K562 (cell line): ENCODE measurements around the gene SLX9. TPM values are rescaled to one million over a fixed set of nuclear protein-coding genes. Genes with fewer than 3 reads are reported as not detected.

Source experiments
- ATF1 ChIP-seq, 2 experiments: fragments of 450-650 bp in 1 of 2; IDR thresholded peaks; 2 replicates each; pipeline ENCODE4 v1.6.1; 2016; ENCODE audit warnings: missing compliant biosample characterization in 1 of 2, missing genetic modification characterization in 1 of 2
- CBFA2T3 ChIP-seq: fragments of 450-650 bp; IDR thresholded peaks from 2 replicates; pipeline ENCODE4 v1.6.1; 2017
- HNRNPL ChIP-seq: fragments of 200-400 bp; formaldehyde crosslinking; IDR thresholded peaks from 2 replicates; pipeline ENCODE4 v1.6.1; 2017; ENCODE audit warnings: low read depth, mild to moderate bottlenecking, low read length
- ILF3 ChIP-seq: fragments of 450-650 bp; IDR thresholded peaks from 2 replicates; pipeline ENCODE4 v1.6.1; 2018; ENCODE audit warnings: antibody characterized with exemption, mild to moderate bottlenecking, moderate library complexity, borderline replicate concordance
- JUND ChIP-seq, 2 experiments: IDR thresholded peaks; 2 replicates in 1 of 2; 3 replicates in 1 of 2; pipeline ENCODE4 v1.6.1; 2011; ENCODE audit warnings: borderline replicate concordance in 2 of 2, low read depth in 2 of 2, low read length in 2 of 2, improper control_type of control experiment in 1 of 2, missing biosample characterization in 1 of 2, missing genetic modification characterization in 1 of 2, missing genetic modification reagents in 1 of 2
- KLF1 ChIP-seq: fragments of 450-650 bp; IDR thresholded peaks from 2 replicates; pipeline ENCODE4 v1.6.1; 2016; ENCODE audit warnings: missing genetic modification characterization, missing compliant biosample characterization
- MLX ChIP-seq, 2 experiments: fragments of 450-650 bp in 1 of 2; sonication (generic) in 1 of 2; formaldehyde crosslinking; conservative IDR thresholded peaks; 2 replicates each; pipeline versions ENCODE4 v1.4.0 to v1.8.1; 2020 to 2022; ENCODE audit warnings: mild to moderate bottlenecking in 1 of 2, missing genetic modification reagents in 1 of 2
- NRF1 ChIP-seq, 2 experiments: fragments of 450-650 bp; IDR thresholded peaks in 1 of 2; conservative IDR thresholded peaks in 1 of 2; 2 replicates each; pipeline ENCODE4 v1.6.1; 2014; ENCODE audit warnings: mild to moderate bottlenecking in 2 of 2
- PHB2 ChIP-seq: fragments of 450-650 bp; IDR thresholded peaks from 2 replicates; pipeline ENCODE4 v1.6.1; 2017; ENCODE audit warnings: low read depth
- POLR2H ChIP-seq: IDR thresholded peaks from 2 replicates; pipeline ENCODE4 v1.6.1; 2016; ENCODE audit warnings: missing genetic modification characterization, low read depth, mild to moderate bottlenecking, control low read depth, missing compliant biosample characterization, moderate library complexity
- RNF219 ChIP-seq: fragments of 250-450 bp; sonication (Bioruptor Pico); IDR thresholded peaks from 2 replicates; pipeline ENCODE4 v1.5.0; 2022; ENCODE audit warnings: mild to moderate bottlenecking
- SIRT6 ChIP-seq: IDR thresholded peaks from one replicate; pipeline ENCODE4 v1.6.1; 2012; ENCODE audit warnings: low read depth, mild to moderate bottlenecking, control low read depth, inconsistent platforms, low read length, moderate library complexity
- STAG1 ChIP-seq: sonication (generic); formaldehyde crosslinking; IDR thresholded peaks from 2 replicates; pipeline ENCODE4 v1.5.0; 2020; ENCODE audit warnings: missing genetic modification reagents, borderline replicate concordance
- TCF3 ChIP-seq: sonication (generic); formaldehyde crosslinking; IDR thresholded peaks from 2 replicates; pipeline ENCODE4 v1.4.0; 2020; ENCODE audit warnings: mild to moderate bottlenecking, missing genetic modification reagents
- ZNF277 ChIP-seq: fragments of 250-450 bp; sonication (Bioruptor Pico); IDR thresholded peaks from 2 replicates; pipeline ENCODE4 v1.8.0; 2022; ENCODE audit warnings: inconsistent platforms, mild to moderate bottlenecking, moderate library complexity, borderline replicate concordance
- ZNF384 ChIP-seq: IDR thresholded peaks from 2 replicates; pipeline ENCODE4 v1.6.1; 2012; ENCODE audit warnings: low read depth, low read length, improper control_type of control experiment
- ZNF561 ChIP-seq: fragments of 450-650 bp; formaldehyde crosslinking; conservative IDR thresholded peaks from 2 replicates; pipeline ENCODE4 v1.4.0; 2020; ENCODE audit warnings: mild to moderate bottlenecking, moderate library complexity
- ZNF639 ChIP-seq, 2 experiments: fragments of 200-800 bp in 1 of 2; sonication (Bioruptor generic) in 1 of 2; sonication (generic) in 1 of 2; formaldehyde crosslinking in 1 of 2; IDR thresholded peaks in 1 of 2; conservative IDR thresholded peaks in 1 of 2; 2 replicates each; pipeline versions ENCODE4 v1.5.0 to v1.6.1; 2016 to 2020; ENCODE audit warnings: missing compliant biosample characterization in 1 of 2, missing genetic modification characterization in 1 of 2, missing genetic modification reagents in 1 of 2
- polyA plus RNA-seq, 8 experiments: library from polyadenylated mRNA; depleted of rRNA in 4 of 8; stranded (reverse) in 5 of 8; unstranded in 3 of 8; fragments of >200 nt; fragmentation: Nextera tagmentation in 2 of 8; fragmentation: Illumina TruSeq in 1 of 8; extraction: Ambion mirVana in 2 of 8; extraction: Trizol in 1 of 8; gene quantifications; 2 replicates each; pipeline versions ENCODE4 v1.2.1 to v1.2.3, GENCODE V29; 2011 to 2014; ENCODE audit warnings: inconsistent platforms in 1 of 8, missing spikeins in 1 of 8
- total RNA-seq, 7 experiments: library from RNA; depleted of rRNA in 6 of 7; stranded (reverse); fragments of >200 nt in 6 of 7; fragmentation: Illumina TruSeq in 2 of 7; extraction: Trizol in 2 of 7; gene quantifications; 2 replicates each; pipeline versions ENCODE4 v1.2.1 to v1.2.3, GENCODE V29; 2011 to 2021; ENCODE audit warnings: low replicate concordance in 1 of 7

Gene SLX9
- total and polyA plus RNA-seq, 9 of the 15 experiments (the other 6 are each of a cell fraction or from before 2014, with no cell fraction given) = 1.2 to 75.5 (median 16.5) TPM

- TF ChIP-seq ZNF277 (CRISPR knock-in tag) (no peak), ZNF384 (no peak), PHB2 (no peak), CBFA2T3 (no peak), MLX (CRISPR knock-in tag; conservative IDR thresholded peaks at IDR 0.05) (no peak), STAG1 (CRISPR knock-in tag) (no peak), ZNF639 (CRISPR knock-in tag; conservative IDR thresholded peaks at IDR 0.05 in 1 of 2, IDR thresholded peaks at IDR 0.05 in 1 of 2) (no peak), ZNF561 (no peak), SIRT6 (no peak), JUND (IDR thresholded peaks at IDR 0.05; ENCODE audit: borderline replicate concordance, low read depth, low read length) (no peak), JUND (tag; IDR thresholded peaks at IDR 0.05; ENCODE audit: borderline replicate concordance, low read depth, low read length) (no peak), ILF3 (no peak), RNF219 (CRISPR knock-in tag) (no peak), TCF3 (CRISPR knock-in tag) (no peak), ATF1 (CRISPR knock-in tag; IDR thresholded peaks at IDR 0.05) (no peak), ATF1 (tag; IDR thresholded peaks at IDR 0.05) (no peak), NRF1 (conservative IDR thresholded peaks at IDR 0.05 in 1 of 2, IDR thresholded peaks at IDR 0.05 in 1 of 2) (peak; percentile 20 to 22; a peak in 1 of 4 replicates), KLF1 (tag) (0 out of 2 replicates have a peak, but pooled peaks have one; percentile 18), HNRNPL (no peak), POLR2H (tag) (no peak)
Observed at GRCh38 chr21:44897326-44898010, 42.4 kb upstream of the SLX9 start (continued).
